GM21576 (cell line): ENCODE data around the gene ACSS2.

Source experiments
- ATAC-seq: cut with Tn5 transposase; IDR thresholded peaks from one replicate; pipeline ENCODE4 v1.9.1; 2021; ENCODE audit warnings: mild to moderate bottlenecking, moderate library complexity; ENCODE audit not compliant: unreplicated experiment

ACSS2 gene

GRCh38 chr20:34945315-34946077, 69.1 kb downstream of the ACSS2 start:
- no peak for ATAC-seq

- no peak for ATAC-seq
Observed at GRCh38 chr20:34946661-34947060, 70.2 kb downstream of the ACSS2 start.

DNA sequence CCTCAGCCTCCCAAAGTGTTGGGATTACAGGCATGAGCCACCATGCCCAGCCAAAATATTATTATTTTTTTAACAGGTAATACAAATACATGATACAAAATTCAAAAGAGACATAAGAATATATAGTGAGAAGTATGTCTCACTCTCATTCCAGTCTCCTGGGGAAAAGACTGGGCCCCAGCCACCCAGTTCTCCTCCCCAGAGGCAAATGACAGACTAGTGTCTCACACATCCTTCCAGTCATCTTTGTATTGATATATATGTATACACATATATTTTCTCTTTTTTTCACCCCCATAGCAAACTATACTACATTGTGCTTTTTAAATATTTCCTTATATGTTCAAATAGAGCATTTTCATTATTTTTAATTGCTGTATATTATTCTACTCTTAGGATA, 70.9 kb downstream of the ACSS2 start:
- ATAC-seq = no peak

DNA sequence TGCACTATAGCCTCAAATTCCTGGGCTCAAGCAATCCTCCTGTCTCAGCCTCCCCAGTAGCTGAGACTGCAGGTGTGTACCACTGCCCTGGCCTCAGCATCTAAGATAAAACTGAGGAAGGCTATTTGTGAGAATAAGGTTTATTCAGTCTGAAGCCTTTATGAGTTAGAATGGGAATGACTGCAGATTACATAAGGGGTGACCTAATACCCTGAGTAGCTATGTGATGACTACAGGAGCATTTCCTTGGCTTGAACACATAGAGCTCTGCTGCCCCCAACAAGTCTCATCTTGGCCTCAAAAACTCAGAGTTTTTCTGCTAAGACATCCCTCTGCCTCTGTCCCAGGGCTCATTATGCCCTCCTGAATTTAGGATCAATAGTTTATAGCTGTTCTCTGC, 71.6 kb downstream of the ACSS2 start:
- ATAC-seq = no peak

- no peak for ATAC-seq
Observed at GRCh38 chr20:34949120-34949519, 72.7 kb downstream of the ACSS2 start.

DNA sequence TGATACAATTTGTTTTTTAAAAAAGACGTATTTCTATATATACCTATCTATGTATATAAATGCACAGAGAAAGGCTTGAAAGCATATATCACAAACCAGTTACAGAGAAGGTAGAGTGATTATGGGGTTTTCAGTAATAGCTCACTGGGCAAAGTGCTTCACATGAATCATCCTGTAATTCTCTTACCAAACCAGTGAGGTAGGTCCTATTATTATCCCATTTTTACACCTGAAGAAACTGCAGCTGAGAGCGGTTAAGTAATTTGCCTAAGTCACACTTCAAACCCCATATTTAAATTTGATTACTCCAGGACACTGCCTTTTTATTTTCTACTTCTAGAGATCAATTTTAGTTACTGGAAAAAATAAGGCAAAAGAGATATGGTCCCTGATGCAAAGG, 74.8 kb downstream of the ACSS2 start:
- ATAC-seq = no peak

DNA sequence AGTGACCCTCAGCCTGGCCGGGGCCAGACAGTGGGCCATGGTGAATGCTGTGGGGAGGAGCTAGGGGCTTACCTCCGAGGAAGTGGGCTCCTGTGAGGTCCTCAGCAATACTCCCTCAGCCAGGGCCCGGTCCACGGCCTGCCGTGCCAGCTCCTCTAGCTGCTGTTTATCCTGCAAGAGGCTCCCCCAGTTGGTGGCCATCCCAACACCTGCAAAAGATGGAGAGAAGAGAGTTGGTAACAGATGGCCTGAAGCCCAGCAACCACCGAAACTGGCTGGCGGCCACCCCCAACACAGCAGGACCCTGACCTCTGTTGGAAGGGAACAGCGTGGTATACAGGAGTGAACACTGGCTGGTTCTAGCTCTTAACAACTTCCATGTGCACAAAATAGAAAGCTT, 75.2 kb downstream of the ACSS2 start:
- no peak for ATAC-seq

GRCh38 chr20:34952671-34953070, 76.3 kb downstream of the ACSS2 start:
- ATAC-seq = no peak

- ATAC-seq = no peak
Observed at GRCh38 chr20:34953960-34954359, 77.5 kb downstream of the ACSS2 start.

GRCh38 chr20:34954904-34955230, 78.5 kb downstream of the ACSS2 start:
- no peak for ATAC-seq

- ATAC-seq = peak; percentile 78
Observed at GRCh38 chr20:34955231-34956040, 79.0 kb downstream of the ACSS2 start, which contains the start of the genes GSS and MYH7B. Gene GSS, minus strand, starts transcription at chr20:34955806. Its CDS starts 3,954 bp downstream, at chr20:34951852. Gene MYH7B, plus strand, starts transcription at chr20:34955868. Its CDS starts 22,138 bp downstream, at chr20:34978006.

DNA sequence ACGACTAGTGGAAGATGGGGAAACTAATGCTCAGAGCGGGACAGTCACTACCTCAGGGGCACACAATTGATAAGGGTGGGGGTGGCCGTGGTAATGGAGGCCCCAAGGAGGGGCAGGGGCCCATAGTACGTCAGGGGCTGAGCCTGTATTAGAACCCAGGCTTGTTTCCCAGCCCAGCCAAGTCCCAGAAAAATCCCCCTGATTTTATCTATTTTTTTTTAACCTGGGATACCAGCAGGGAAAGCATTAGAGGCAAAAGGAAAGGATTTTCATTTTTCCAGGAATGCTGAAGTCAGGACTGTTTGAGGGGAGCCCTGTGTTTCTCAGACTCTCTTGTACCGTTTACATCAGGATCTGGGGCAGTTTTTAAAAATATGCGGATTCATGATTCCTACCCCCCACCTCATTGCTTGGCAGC, 79.6 kb downstream of the ACSS2 start:
- no peak for ATAC-seq

GRCh38 chr20:34956751-34957472, 80.5 kb downstream of the ACSS2 start:
- ATAC-seq = no peak

DNA sequence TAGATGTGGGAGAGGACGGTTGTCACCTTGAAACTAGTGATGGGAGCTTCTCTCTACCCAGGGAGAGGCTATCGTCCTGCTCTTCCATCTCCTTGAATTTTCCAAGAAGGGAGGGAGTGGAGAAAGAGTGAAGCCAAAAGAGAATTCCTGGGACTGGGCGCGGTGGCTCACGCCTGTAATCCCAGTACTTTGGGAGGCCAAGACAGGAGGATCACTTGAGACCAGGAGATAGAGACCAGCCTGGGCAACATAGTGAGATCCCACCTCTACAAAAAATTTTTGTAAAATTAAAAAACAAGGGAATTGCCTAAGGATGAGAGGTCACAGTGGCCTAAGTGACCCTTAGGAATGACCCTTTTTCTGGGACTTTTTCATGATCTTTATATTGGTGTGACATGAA, 88.1 kb downstream of the ACSS2 start:
- no peak for ATAC-seq

DNA sequence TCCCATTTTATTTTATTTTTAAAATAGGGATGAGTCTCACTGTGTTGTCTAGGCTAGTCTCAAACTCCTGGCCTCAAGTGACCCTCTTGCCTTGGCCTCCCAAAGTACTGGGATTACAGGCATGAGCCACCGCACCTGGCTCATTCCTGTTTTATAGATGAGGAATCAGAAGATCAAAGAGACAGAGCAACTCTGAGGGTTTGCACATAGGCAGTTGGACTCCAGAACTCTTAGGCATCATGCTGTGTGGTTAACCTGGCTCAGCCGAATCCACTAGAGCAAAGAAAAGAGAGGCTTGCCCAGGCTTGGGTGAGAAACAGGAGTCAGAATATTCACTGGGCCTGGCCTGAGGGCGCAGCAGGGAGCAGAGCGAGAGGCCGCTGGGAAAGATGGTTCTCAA, 88.6 kb downstream of the ACSS2 start:
- ATAC-seq = no peak

GRCh38 chr20:34967421-34967820, 91.0 kb downstream of the ACSS2 start:
- no peak for ATAC-seq

GRCh38 chr20:34968042-34968775, 91.8 kb downstream of the ACSS2 start:
- no peak for ATAC-seq

GRCh38 chr20:34970193-34970840, 93.9 kb downstream of the ACSS2 start:
- ATAC-seq = no peak

DNA sequence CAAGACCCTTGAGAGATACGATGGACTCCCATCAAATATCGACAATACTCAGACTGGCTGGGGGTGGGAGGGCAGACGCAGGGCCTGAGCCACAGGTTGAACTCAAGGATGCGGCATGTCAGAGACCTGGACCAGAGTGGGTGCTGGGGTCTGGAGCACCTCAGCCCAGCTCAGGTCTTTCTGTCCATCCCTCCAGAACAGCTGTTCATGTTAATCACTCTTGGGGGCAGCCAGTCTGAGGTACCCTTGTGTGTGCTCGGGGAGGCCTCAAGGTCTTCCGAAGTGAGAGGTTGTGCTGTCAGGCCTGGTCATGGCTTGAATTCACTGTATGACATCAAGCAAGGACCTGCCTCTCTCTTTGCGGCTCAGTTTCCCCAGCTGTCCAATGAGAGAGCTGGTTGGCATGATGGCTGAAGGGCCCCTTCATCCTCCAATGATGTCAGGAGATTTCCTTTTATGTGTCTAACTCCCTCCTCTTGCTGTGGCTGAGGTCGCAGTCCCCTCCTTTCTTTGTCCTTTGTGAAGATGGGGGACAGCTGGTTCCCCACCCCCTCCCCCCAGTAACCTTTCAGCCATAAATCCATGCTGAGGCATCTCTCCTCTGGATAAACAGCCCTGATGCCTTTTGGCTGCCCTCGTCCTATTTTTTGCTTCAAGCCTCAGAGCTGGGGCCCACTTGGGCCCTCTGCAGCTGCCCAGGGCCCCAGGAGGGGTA, 94.6 kb downstream of the ACSS2 start:
- no peak for ATAC-seq
